DND-41 (cell line): Measurements from ENCODE around the gene GALNT7.

Experiments used
- CTCF ChIP-seq: IDR thresholded peaks from 2 replicates; pipeline ENCODE4 v1.5.1; 2012; ENCODE audit warnings: borderline replicate concordance, low read length, moderate library complexity, mild to moderate bottlenecking; ENCODE audit not compliant: poor library complexity, severe bottlenecking; ENCODE audit errors: extremely low read depth
- EZH2 ChIP-seq: IDR thresholded peaks from 3 replicates; pipeline ENCODE4 v1.6.1; 2012; ENCODE audit warnings: borderline replicate concordance, low read depth, mild to moderate bottlenecking, moderate library complexity, low read length, inconsistent platforms; ENCODE audit not compliant: severe bottlenecking

GRCh38 chr4:173273941-173274340 is 105.3 kb downstream of the GALNT7 start:
- TF ChIP-seq CTCF (no peak), EZH2 (no peak)
